ENCODE measurements around the gene MGMT.
"Not testable (repeated sequence)": the region's sequence is repeated elsewhere in the genome, so short reads cannot be mapped to it uniquely, and the experiment has no call there.

Gene MGMT

DNA sequence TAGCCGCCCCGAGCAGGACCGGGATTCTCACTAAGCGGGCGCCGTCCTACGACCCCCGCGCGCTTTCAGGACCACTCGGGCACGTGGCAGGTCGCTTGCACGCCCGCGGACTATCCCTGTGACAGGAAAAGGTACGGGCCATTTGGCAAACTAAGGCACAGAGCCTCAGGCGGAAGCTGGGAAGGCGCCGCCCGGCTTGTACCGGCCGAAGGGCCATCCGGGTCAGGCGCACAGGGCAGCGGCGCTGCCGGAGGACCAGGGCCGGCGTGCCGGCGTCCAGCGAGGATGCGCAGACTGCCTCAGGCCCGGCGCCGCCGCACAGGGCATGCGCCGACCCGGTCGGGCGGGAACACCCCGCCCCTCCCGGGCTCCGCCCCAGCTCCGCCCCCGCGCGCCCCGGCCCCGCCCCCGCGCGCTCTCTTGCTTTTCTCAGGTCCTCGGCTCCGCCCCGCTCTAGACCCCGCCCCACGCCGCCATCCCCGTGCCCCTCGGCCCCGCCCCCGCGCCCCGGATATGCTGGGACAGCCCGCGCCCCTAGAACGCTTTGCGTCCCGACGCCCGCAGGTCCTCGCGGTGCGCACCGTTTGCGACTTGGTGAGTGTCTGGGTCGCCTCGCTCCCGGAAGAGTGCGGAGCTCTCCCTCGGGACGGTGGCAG lies at the start of gene MGMT:
MGMT (plus strand) TSS at position 539 of the 656 bp plus-strand sequence.
- DNase-seq (ENCODE audit: low read depth), result peak; percentile 74

DNA sequence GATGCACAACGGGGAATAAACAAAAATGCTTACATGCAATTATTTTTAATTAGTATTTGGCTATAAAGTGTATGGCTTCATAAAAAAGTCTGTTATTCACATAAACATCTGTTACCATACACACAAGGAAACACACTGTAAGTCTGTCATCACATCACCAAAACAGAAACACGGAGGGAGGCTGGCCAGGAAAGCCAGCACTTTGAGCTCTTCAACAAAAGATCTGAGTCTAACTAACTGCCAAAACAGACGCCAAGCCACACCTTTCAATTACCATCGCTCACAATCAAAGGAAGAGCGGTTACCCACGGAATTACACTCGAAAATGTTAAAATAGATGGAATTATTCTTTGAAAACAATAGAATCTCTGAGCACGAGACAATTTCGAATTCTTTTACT lies 49.2 kb upstream of the MGMT start:
- DNase-seq (ENCODE audit: low read depth), result no peak

DNA sequence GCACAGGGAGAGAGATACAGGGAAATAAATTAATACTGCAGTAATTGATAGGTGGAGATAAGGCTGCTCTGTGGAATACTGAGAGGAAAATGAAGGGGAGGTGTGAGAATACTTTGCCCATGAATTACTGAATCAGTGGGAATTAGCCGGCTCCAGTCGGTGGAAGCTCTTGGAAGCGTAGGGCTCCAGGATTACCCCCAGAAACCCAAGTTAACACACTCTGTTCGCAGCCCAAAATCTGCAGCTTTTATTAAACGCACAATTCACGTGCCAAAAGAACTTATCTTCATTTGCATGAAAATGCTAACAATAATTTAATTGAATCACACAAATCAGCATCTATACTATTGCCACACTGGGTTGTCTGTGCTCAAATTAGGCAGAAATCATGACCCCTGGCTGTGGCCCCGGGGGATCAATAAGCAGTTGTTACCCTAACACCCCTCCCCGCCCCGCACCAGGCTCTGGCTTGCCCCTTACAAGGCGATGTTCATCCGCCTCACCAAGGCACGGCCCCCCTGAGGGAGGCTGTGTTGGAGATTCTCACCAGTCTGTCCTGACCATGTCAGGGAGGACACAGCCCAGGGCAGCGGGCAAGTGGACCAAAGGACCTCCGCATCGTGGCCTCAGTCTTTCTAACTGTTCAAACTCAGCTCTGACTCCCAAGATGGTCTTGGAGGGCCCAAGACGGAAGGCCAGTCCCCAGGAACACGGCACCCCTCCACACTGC lies 48.4 kb upstream of the MGMT start:
- no peak for DNase-seq (ENCODE audit: low read depth)

DNA sequence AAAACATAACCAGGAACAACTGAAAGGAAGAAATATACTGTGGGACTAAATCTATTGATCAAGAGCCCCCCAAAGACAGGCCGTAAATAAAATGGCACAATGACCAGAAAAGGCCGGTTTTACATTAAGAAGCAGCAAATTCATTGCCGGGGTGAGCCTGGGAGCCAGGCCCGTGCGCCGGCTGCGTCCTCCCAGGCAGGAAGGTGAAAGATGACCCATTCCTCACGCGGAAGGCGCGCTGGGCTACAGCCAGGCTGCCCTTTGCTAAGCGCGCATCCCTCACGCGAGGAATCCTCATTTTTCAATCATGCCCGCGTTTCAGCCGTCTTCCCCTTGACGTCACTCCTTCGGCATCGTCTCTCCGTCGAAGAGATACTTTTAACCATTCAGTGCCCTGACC lies 47.6 kb upstream of the MGMT start:
- no peak for DNase-seq (ENCODE audit: low read depth)

DNA sequence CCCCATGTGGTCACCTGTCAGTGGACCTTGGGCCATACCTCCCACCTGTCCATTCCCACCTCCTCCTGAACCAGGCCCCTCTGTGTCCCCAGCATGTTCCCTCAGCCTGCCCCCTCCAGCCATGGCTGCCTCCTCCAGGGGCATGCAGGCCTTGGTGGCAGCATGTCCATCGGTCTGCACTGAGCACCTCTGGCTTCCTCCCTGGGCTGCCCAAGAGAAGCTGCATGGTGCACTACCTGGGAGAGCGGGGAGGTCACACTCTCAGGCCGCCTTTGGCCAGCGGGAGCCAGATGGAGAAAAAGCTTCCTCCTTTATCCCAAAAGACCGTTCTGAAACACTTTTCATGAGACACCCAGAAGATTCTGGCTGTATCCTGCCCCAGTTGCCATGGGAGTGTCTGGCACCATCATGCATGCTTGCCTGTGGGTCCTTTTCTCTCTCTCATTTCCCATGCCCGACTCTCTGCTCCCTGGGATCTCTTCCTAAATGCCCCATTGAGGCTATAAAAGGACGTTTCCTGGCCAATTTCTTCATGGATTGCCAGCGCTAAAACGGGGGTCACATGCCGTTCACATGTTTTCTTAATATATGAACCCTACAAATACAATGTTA lies 45.5 kb upstream of the MGMT start:
- DNase-seq (ENCODE audit: low read depth), result no peak

DNA sequence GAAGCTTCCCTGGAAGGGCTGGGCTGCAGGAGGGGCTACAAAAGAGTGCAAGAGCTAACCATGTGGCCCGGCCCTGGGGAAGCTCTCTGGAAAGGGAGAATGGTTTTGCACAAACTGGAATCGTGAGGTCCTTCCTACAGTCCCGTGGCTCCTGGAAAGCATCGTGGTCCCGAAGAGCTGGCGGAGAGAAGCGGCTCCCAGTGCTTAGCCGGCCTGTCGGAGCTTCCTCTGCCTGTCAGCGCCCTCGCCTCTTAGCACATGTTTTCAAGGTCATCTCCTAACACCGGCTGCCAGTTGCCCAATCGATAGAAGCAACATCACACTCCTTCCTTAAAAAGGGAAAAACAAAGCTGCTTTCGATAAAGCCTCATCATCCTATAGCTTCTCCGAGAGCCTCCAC lies 42.1 kb upstream of the MGMT start:
- no peak for DNase-seq (ENCODE audit: low read depth)

DNA sequence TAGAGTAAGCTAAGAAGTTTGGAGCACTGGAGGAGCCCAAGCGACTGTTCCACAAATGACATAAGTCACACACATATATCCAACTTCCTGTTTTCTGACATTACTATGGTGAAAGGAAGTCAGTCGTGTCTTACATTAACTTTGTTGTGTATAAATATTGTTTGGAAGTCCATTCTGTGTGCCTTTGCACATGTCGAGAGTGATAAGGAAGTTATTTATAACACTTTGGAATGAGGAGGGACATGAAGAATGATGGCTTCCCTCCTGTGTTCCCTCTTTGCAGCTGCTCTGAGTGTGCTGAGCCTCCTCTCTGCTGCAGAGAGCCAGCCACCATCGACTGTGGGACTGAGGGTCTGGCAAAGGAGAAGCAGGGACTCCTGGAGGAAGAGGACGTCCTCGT lies 40.4 kb upstream of the MGMT start:
- DNase-seq (ENCODE audit: low read depth), result no peak

DNA sequence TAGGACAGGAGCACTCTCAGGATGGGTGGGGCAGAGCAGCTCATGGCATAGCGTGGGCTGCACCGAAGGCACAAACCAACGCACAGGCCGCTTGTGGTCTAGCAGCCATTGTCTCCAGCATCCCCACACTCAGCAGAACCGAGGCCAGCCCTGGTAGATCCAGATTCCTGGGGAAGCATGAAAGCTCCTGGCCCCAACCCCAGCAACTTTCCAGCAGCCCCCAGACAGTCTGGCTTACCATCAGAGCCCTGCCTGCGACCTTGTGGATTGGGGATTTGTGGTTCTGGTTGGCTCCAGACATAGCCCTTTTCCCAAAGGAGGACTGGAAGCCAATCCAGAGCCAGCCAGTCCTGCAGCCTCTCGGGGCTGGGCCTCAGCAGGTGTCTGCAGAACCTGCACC lies 33.8 kb upstream of the MGMT start:
- DNase-seq (ENCODE audit: low read depth), result no peak

DNA sequence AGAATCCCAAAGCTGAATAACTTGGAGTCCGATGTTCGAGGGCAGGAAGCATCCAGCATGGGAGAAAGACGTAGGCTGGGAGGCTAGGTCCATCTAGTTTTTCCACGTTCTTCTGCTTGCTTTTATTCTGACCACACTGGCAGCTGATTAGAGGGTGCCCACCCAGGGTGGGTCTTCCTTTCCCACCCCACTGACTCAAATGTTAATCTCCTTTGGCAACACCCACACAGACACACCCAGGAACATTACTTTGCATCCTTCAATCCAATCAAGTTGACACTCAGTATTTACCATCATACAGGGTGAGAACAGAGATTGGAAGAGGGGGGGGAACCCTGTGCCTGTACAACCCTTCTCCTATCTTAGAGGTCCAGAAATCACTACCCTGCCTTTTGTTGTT lies 31.3 kb upstream of the MGMT start:
- DNase-seq (ENCODE audit: low read depth), result not testable (repeated sequence)

DNA sequence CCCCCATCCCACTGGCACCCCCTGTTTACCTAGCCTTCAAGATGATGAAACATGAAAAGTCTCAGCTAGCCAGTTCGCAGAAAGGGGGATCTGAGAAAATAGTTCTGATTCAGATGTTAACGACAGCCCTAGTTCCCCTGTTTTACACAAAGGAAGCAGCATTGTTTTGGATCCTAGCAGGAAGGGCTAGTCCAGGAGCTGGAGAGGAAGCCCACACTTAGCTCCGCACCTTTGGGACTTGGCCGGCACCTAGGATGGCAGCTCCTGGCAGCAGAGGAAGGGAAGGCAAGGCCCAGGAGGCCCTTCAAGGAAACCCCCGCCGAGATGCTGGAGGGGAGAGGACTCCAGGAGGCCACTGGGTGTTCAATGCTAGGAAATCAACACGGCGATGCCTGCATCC lies 29.0 kb upstream of the MGMT start:
- no peak for DNase-seq (ENCODE audit: low read depth)

DNA sequence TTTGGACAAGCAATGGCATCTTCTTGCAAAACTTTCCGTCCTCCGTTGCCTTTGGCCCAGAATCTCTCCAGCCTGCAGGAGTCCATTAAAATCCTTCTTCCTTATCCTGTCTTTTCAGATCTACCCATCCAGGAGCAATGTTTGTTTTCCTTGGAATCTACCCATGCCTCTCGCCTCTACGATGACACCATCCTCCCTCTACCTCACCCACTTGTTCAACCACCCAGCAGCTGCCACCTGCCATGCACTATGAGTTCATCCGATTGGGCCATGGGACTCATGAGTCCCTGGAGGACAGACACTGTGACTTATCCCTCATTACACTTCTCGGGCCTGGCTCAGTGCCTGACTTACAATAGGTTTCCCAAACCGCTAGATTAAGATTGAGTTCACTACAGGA lies 26.8 kb upstream of the MGMT start:
- DNase-seq (ENCODE audit: low read depth), result no peak

DNA sequence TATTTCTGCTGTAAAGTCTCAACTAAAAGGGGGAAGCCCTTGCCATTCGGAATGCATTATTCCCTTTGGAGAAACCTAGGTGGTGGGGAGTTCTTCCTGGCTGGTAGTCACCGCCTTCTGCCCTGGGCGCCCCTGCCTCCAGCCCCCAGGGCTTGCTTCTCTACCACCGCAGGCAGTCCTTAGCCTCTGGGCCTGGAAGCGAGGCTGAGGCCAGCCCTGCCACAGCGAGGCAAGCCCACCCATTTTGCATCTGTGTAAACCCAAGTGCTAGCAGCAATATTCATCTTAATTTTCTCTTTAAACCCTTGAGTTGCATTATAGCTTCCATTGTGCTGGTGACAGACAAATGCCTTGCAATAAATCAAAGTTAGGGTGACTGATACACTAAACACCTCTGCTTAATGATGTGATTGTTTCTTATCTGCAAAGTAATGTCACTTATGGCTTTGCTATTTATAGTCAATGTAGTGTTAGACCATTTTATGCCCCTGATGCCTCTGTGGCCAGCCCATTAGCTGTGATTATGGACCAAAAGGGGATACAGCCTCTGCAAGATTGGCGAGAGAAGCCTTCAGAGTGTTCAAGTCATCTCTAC lies 26.2 kb upstream of the MGMT start:
- DNase-seq (ENCODE audit: low read depth), result no peak

DNA sequence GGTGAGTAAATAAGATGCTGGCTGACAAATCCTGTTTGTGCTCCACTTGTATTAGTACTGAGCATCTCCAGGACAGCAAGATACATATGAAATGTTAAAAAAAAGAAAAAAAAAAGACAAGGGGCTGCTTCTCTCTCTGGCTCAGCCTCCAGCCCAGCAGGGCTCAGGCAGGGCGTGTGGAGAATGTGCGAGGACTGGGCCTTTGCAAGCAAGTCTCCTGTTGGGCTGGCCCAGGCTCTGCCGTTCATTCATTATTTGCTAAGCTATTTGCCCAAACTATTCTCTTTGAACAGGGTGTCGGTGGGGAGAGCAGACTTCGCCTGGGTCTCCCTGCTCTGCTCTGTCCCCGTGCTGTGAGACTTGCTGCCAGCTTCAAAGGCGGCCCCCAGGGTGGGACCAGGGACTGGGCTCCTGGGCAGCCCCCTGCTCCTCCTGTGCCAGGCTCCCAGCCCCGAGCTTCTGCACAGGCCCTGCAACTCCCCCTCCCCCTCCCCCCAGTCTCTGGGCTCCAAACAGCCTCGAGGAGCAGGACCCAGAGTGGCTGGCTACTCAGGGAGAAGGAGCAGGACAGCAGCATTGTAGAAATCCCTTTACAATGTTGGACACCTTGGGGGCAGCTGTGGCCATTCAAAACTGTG lies 25.6 kb upstream of the MGMT start:
- no peak for DNase-seq (ENCODE audit: low read depth)

DNA sequence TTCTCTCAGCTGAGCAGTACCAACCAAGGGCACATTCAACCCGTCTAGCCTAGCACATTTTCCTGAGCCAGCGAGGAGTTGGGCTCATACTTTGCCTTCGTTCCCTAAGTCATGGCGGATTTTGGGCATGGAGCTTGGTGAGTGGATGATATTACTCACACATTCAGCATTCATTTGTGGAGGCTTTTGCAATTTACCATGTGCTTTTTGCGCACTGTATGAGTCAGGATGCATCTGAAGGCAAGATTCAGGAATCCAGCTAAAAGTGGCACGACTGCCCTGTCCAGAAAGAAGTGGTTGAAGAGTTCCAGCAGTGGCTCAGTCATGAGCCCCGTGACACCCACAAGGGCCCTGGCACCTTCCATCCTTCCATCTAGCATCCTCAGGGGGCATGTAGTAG lies 24.2 kb upstream of the MGMT start:
- DNase-seq (ENCODE audit: low read depth), result no peak

DNA sequence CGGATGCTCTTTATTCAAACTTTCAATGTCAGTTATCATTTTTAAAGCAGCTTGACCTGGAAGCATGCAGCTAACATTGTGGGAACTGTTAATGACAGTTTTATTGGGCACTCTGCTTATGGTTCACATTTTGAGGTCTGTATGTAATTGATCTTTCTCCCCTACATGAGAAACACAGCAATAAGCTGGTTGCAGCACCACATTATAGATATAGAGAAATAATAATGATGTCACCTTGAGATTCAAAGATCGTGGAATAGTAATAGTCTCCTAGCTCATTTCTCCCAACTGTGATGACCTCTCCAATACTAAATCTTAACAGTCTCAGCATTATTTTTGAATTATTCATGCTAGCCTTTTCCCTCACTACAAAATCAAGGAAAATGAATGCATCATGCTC lies 22.7 kb upstream of the MGMT start:
- no peak for DNase-seq (ENCODE audit: low read depth)

DNA sequence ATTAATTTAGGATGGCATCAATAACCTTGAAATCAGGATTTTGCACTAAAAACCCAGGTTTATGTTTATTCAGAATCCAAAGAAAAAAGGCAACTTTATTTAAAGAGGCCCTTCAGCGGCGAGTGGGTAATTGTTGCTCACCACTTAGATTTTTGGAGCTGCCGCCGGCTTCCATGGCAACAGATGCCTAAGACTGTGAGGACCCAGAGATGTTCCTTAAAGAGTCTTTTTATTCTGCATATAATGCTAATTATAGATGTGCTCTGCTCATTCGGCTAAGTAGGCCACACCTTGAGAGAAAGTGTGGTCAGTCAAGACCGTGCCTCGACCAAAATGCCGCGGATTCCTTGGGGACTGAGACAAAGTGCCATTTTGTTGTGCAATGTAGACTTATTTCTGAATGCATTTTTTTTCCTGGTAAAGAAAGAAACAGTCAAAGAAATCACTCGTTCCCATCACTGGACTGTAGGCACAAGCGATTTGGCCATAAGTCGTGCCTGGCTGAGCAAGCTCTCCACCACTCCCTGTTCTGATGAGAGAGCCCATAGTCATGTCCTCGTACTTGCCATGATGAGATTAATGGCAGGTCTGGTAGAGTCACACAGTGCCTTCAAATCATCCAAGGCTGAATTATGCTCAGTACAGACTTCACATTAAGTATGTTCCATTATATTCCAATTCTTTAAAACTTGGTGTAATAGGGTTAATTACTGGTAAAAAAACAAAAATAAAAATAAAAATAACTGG lies 21.4 kb upstream of the MGMT start:
- no peak for DNase-seq (ENCODE audit: low read depth)

DNA sequence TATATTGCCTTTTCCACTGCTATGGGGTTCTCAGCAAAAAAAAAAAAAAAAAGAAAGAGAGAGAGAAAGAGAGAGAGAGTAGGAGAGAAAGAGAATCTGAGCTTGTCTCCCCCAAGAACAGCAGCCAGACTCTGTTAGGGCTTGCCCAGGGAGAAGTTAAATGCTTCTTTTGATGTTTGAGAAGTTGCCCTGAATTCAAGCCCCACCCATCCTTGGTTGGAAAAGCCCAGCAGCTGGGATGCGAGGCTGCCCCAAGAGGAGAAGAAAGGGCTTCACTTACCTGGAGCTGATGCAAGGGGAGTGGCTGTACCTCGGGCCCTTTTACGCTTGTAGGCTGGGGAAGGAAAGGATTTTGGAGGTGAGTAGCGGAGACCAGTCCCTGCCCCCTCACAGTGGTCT lies 20.9 kb upstream of the MGMT start:
- no peak for DNase-seq (ENCODE audit: low read depth)

DNA sequence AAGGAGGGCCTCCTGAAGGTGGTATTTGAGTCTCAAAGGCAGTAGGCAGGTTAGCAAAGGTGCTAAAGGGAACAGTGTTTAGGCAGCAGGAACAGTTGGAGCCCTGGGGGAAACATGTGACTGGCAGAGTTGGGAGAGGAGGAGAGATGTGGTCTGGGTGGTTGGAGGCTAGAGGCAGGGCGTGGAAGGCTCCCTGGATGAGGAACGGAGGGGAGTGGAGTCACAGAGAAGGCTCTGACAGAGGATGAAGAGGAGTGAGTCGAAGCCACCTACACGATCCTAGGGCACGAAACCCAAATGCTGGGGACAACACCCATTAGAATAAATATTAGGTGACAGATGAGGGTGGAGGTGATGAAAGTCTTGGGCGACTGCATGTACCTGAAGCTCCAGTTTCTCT lies 19.6 kb upstream of the MGMT start:
- no peak for DNase-seq (ENCODE audit: low read depth)

DNA sequence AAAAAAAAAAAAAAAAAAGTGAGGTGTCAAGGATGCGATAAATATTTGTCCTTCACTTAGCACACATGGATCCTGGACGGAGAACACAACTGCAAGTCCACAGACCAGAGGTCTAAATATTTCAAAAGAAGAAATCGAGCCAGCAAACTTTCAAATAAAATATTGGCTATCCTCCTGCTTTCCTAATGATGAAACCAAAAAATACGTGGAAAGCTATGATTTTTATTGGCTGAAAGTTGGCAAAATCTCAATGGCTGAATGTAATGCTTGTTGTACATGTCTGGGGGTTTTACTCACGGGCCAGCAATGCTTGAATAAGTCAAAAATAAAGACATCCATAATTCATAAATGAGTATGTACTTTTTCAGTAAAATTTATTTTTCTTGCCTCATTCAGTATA lies 19.0 kb upstream of the MGMT start:
- no peak for DNase-seq (ENCODE audit: low read depth)

DNA sequence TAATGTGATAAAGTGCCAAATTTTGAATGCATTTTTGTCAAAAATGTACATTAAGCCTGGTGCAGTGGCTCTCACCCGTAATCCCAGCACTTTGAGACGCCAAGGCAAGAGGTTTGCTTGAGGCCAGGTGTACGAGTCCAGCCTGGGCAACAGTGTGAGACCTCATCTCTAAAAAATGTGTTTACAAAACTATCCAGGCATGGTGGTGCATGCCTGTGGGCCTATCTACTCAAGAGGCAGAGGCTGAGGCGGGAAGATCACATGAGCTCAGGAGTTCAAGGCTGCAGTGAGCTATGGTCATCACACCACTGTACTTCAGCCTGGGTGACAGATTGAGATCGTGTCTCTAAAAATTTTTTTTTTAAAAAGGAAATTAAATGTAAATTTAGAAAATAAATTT lies 18.5 kb upstream of the MGMT start:
- DNase-seq (ENCODE audit: low read depth), result no peak

DNA sequence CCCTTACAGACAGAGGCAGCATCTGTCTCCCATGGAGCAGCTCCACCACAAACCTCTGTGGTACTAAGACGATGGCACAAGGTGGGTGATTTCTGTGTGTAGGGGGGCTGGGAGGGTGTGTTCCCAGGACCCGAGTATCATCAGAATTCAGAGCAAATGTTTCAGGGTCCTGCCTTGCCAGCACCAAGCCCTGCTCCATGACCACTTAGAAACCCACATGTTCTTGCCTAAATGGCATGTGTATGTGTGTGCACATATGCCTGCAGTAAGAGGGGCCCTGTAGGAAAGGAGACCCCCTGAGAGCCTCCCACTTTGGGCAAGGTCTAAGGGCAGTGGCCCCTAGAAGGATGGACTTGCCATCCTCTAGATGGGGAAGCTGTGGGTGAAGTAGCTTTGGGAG lies 17.1 kb upstream of the MGMT start:
- DNase-seq (ENCODE audit: low read depth), result no peak

DNA sequence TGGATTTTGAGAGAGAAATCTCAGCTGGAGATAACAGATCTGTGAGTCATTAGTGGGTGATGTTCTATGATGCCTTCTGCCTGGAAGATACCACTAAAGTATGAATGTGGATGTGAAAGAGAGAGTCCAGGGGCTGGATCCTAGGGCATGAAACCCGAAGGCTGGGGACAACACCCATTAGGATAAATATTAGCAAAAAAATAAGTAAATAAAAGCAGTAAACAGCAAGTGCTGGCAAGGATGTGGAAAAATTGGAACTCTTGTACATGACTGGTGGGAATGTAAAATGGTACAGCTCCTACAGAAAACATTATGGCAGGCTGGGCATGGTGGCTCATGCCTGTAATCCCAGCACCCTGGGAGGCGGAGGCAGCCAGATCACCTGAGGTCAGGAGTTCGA lies 16.6 kb upstream of the MGMT start:
- no peak for DNase-seq (ENCODE audit: low read depth)
